ENCODE data around the gene XKR7.

XKR7 gene

GRCh38 chr20:31979713-31980426 is 11.9 kb downstream of the XKR7 start:
- no peak for DNase-seq (ENCODE audit: low read depth, low spot score)

- DNase-seq (ENCODE audit: low read depth, low spot score): no peak
Measured at GRCh38 chr20:31981784-31982183, 13.8 kb downstream of the XKR7 start.

- no peak for DNase-seq (ENCODE audit: low read depth, low spot score)
Measured at GRCh38 chr20:31984981-31985471, 17.1 kb downstream of the XKR7 start.

DNA sequence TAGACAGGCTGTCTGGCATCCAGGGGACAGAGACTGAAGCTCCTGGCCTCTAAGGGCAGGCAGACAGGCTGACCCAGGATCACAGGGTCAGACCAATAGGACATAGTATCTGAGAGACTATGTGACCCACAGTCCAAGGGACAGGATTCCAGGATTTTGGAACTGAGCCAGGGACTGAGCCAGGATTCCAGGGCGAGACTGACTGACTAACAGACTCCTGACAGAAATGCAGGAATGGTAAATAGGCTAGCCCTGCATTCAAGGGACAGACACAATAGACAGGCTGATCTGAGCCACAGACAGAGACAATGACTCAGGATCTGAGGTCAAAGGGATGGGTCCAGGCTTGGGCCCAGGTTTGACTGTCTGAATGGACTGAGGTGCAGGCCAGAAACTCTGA is 19.8 kb downstream of the XKR7 start:
- no peak for DNase-seq (ENCODE audit: low read depth, low spot score)

DNA sequence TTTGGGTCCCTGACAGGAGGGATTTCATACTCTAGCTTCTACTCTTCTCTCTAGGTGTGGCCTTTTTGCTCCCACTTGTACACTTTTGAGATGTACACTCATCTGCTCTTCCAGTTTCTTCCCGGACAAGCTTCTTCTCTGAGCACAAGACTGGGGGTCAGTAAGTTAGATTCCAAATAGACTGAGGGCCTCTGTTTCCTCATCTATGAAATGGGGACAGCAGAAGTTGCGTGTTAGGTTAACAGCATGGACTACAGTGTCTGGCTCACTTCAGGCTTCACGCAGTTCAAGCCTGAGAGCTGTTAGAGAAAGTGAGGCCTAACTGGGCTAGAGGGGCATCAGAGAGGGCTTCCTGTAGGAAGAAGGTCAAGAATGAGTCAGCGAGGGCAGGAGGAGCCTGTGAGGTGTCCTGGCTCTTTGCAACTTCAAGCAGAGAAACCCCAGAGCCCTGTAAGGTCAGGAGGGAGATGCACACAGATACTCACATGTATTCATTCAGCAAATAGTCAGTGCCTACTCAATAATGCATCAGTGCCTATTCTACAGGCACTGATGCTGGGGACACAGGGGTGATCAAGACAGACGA is 20.6 kb downstream of the XKR7 start:
- no peak for DNase-seq (ENCODE audit: low read depth, low spot score)

DNA sequence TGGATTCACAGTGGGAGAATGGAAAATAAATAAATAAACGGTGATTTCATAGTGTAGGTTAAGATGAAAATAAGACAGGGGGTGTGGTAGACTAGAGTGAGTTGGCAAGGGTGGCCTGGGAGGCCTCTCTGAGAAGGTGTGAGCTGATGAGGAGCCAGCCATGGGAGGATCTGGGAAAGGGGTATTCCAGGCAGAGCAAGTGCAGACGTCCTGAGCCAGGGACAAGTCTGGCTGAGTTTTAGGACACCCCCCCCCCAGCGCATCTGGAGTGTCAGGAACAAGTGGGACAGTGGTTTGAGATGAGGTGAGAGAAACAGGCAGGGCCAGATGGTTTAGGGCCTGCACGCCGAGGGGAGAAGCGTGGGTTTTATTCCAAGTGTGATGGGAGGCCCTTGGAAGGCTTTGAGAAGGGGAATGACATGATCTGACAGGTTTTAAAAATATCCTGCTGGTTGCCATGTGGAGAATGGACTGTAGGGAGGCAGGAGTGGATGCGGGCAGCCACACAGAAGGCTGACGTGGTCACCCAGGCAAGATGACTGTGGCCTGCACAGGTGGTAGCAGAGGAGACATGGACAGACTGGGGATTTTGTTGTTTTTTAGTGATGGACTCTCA is 21.2 kb downstream of the XKR7 start:
- no peak for DNase-seq (ENCODE audit: low read depth, low spot score)

DNA sequence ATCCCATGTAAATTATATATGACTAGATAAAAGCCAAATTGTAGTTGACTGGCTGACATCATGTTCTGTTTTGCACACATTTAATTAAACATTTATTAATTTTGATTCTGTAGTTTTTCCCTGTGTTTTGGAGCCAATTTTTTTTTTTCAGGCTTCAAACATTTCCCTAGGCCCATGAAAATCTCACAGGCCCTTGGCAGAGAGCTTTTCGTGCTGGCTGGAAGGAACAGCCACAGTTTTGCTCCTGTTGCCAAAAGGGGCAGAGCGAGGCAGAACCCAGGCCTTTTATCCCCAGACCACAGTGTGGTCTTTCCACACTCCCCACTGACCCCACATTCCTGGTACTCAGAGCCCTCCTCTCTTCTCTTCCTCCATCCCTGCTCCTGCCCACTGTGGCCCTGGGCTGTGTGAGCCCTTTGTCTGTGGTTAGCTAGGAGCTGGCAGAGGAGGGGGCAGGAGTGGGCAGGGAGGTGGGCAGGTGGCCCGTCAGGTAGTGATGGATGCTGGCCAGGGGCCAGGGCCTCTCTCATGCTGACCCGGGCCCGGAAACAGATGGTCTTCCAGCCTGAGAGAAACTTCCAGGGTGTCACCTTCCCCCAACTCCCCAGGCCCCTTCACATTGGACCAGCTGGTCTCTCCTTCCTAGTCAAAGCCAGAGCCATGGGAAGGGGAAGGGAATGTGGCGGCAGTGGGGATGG is 22.8 kb downstream of the XKR7 start:
- DNase-seq (ENCODE audit: low read depth, low spot score): no peak

DNA sequence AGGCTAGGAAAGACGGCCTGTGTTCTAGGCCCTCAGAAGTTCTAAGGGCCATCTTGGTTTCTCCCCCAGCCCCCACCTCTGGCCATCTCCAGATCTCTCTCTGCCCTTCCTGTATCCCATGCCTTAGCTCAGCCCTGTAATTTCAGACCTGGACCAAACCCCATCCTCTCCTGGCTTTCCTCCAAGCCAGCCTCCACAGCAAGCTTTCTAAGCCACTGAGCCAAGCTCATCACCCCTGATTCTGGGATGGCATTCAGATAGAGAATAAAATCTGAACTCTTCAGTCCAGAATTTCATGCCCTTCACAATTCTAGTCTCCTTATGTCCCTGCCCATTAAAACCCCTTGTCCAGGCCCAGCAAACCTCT is 23.4 kb downstream of the XKR7 start:
- DNase-seq (ENCODE audit: low read depth, low spot score): no peak

DNA sequence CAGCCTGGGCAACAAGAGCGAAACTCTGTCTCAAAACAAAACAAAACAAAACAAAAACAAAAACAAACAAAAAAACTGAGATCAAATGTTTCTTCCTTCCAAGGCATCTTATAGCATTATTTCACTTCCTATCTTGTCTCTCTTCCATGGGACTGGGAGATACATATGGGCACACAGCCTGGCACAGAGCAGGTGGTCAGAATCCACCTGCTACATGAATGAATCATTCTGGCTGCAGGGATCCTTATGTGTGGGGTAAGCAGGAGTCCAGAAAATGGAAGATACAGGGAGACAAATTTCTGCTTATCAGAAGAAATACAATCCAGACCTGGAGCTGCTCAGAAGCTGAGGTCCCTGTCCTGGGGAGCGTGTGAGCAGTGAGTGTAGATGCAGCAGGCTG is 24.1 kb downstream of the XKR7 start:
- no peak for DNase-seq (ENCODE audit: low read depth, low spot score)

- DNase-seq (ENCODE audit: low read depth, low spot score): no peak
Measured at GRCh38 chr20:31996996-31997395, 29.0 kb downstream of the XKR7 start.

- no peak for DNase-seq (ENCODE audit: low read depth, low spot score)
Measured at GRCh38 chr20:31998246-31998645, 30.3 kb downstream of the XKR7 start.

- no peak for DNase-seq (ENCODE audit: low read depth, low spot score)
Measured at GRCh38 chr20:32003325-32003724, 35.4 kb downstream of the XKR7 start.

- DNase-seq (ENCODE audit: low read depth, low spot score): no peak
Measured at GRCh38 chr20:32004963-32005362, 37.0 kb downstream of the XKR7 start.

DNA sequence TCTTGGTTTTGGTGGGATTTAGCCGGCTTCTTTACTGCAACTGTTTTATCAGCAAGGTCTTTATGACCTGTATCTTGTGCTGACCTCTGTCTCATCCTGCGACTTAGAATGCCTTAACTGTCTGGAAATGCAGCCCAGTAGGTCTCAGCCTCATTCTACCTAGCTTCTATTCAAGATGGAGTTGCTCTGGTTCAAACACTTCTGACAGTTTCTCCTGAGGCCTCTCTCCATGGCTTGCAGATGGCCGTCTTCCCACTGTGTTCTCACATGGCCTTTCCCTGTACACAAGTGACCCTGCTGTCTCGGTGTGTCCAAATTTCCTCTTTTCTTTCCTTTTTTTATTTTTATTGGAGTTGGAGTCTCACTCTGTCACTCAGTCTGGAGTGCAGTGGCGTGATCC is 38.1 kb downstream of the XKR7 start:
- DNase-seq (ENCODE audit: low read depth, low spot score): no peak

DNA sequence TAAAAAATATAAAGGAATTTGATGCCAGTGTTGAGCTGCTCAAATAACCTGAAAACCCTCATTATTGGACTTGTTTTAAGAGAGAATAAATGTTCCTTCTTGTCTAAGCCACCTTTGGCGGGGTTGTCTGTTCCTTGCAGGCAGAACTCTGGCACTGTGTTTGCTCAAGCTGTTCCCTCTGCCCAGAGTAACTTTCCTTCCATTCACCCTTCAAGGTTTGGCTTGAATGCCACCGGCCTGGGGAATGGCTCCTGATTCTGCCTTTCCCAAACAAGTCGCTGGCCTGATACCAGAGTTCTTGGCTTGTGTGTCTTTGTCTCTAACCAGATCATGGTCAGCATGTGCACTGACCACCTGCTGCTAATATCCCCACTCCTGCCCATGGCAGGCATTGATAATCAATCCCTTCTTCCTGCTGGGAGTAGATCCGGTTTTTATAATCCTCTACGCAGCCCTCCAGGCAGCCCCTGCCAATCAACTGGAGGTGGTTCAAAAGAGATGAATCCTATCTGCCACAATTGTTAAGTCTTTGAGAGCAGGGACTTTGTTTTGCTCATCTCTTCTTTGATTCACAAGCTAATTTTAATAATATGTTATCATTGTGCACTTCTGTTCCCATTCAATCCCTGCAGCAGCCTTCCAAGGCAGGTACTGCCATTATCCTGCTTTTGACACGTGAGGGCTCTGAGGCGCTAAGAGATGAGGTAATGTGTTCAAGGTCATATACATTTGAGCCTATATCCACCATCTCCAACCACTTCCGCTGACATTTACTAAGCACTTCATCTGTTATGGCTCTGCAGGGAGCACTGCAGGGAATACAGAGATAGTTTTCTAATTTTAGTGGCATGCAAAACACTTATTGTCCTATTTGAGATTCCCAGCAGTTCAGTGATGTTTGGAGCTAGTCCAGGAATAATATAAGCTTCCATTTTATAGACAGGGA is 39.2 kb downstream of the XKR7 start:
- no peak for DNase-seq (ENCODE audit: low read depth, low spot score)

- DNase-seq (ENCODE audit: low read depth, low spot score): no peak
Measured at GRCh38 chr20:32007787-32008616, 40.1 kb downstream of the XKR7 start.

- no peak for DNase-seq (ENCODE audit: low read depth, low spot score)
Measured at GRCh38 chr20:32009564-32009963, 41.6 kb downstream of the XKR7 start.

DNA sequence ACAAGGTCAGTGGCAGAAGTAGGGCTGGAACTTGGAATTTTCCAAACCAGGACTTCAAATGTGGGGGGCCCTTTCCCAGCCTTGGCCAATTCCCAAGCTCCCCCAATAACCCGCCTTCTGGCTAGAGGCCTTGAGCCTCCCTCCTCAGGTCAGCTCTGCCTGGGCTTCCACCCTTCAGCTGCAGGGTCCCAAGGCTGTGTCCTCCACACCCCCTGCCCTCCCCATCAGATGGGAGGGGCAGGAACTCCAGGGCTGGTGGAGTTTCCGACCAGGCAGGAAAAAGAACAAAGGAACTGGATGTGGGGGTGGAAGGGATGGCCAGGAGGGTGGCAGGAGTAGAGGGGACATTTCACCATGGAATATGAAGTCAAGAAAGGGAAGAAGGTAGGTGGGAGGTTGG is 42.1 kb downstream of the XKR7 start, which contains the start of gene CCM2L:
CCM2L (plus strand) TSS at position 338 of the 400 bp plus-strand sequence; CDS start at position 355, 17 bp downstream.
- DNase-seq (ENCODE audit: low read depth, low spot score): no peak

- DNase-seq (ENCODE audit: low read depth, low spot score): no peak
Measured at GRCh38 chr20:32010666-32011065, 42.7 kb downstream of the XKR7 start.

DNA sequence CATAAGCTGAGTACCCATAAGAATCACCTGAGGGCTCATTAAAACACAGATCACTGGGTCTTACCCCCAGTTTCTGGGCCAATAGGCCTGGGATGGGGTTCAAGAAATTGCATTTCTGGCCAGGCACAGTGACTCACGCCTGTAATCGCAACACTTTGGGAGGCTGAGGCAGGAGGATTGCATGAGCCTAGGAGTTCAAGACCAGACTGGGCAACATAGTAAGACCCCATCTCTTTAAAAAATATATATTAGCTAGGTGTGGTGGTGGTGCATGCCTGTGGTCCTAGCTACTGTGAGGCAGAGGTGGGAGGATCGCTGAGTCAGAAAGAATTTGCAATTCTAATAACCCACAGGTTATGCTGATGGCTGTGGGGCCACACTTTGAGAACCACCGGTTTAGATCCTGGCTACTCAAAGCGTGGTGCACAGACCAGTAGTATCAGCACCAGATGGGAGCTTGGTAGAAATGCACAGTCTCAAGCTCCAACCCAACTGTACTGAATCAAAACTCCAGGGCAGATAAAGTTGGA is 44.3 kb downstream of the XKR7 start:
- DNase-seq (ENCODE audit: low read depth, low spot score): no peak

Data from smooth muscle cell of the brain vasculature (primary cell).